ENCODE data around the gene SRPX. TPM values are rescaled to one million over a fixed set of nuclear protein-coding genes. Genes with fewer than 3 reads are reported as not detected.

SRPX gene, protein sequence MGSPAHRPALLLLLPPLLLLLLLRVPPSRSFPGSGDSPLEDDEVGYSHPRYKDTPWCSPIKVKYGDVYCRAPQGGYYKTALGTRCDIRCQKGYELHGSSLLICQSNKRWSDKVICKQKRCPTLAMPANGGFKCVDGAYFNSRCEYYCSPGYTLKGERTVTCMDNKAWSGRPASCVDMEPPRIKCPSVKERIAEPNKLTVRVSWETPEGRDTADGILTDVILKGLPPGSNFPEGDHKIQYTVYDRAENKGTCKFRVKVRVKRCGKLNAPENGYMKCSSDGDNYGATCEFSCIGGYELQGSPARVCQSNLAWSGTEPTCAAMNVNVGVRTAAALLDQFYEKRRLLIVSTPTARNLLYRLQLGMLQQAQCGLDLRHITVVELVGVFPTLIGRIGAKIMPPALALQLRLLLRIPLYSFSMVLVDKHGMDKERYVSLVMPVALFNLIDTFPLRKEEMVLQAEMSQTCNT
- total RNA-seq = 14.0 and 20.6 TPM in 2 replicates

DNA sequence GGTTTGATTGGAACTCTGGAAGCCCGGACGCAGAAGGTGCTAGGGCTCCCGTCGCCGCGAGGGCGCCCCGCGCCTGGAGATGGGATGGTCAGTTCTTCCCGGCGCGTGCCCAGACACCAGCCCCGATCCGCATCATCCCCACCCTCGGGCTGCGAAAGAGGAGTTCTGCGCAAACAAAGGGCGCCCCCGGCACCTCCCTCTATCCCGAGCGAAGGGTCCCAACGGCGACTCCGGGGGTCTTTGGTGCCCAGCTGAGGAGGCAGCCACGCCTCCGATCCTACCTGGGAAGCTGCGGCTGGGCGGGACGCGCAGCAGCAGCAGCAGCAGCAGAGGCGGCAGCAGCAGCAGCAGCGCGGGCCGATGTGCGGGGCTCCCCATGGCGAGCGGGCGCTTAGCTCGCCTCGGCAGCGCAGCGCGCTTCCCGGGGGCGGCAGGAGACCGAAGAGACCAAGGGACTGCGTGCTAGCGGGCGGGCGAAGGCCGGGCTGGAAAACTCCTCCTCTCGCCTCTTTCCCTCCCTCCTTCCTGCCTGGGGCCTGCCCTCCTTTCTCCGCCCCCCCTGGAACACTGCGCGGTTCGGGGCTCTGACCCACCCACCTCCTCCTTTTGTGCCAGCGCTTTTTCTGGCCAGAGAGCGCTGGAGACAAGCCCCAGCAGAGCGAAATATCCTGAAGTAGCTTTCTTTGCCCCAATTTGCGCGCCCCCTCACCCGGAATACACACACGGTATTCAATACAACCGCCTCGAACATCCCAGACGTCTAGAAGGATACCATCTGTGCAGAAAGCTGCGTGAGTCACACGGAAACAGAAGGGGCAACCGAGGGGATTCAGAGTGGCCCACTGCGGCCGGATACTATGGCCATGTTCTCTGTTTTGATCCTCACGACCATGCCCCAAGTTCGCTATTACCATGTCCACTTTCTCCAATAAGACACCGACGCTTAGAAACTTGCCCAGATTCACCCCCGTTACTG lies at the start of gene SRPX:
SRPX (minus strand) TSS at position 457 of the 976 bp plus-strand sequence; CDS start at position 378, 79 bp downstream.
- Histone ChIP-seq H3K4me3 (ENCODE audit: low read depth, low read length) (peak within 1 kb of the TSS; percentile 46), H3K27me3 (ENCODE audit: control insufficient read depth, insufficient read depth, low read length) (no peaks in the 10 kb centered on the region), H3K36me3 (ENCODE audit: control insufficient read depth, insufficient read depth, low read length) (no peaks in the 10 kb centered on the region)
- DNase-seq (ENCODE audit: low read depth) = no peak
- no peak for TF ChIP-seq CTCF (IDR thresholded peaks at IDR 0.05; ENCODE audit: insufficient read depth, low read length, poor library complexity, severe bottlenecking)

DNA sequence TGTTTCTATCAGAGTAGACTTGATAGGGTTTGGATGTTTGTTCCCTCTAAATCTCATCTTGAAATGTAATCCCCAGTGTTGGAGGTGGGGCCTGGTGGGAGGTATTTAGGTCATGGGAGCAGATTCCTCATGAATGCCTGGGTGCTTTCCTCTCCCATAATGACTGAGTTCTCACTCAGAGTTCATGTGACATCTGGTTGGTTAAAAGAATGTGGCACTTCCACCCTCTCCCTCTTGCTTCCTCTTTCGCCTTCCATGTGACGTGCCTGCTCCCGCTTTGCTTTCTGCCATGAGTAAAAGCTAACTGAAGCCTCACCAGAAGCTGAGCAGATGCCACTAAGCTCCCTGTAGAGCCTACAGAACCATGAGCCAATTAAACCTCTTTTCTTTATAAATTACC lies 47.3 kb upstream of the SRPX start:
- DNase-seq (ENCODE audit: low read depth) = no peak
- H3K27me3 ChIP-seq (ENCODE audit: control insufficient read depth, insufficient read depth, low read length) = no peaks in the 10 kb centered on the region
- no peak for TF ChIP-seq CTCF (IDR thresholded peaks at IDR 0.05; ENCODE audit: insufficient read depth, low read length, poor library complexity, severe bottlenecking)
- no peaks in the 10 kb centered on the region for H3K36me3 ChIP-seq (ENCODE audit: control insufficient read depth, insufficient read depth, low read length)
- H3K4me3 ChIP-seq (ENCODE audit: low read depth, low read length) = no peak overlapping the region

GRCh38 chrX:38262715-38263620 lies 42.3 kb upstream of the SRPX start:
- no peaks in the 10 kb centered on the region for H3K36me3 ChIP-seq (ENCODE audit: control insufficient read depth, insufficient read depth, low read length)
- TF ChIP-seq CTCF (IDR thresholded peaks at IDR 0.05; ENCODE audit: insufficient read depth, low read length, poor library complexity, severe bottlenecking) = no peak
- H3K4me3 ChIP-seq (ENCODE audit: low read depth, low read length) = no peak overlapping the region
- no peak for DNase-seq (ENCODE audit: low read depth)
- no peaks in the 10 kb centered on the region for H3K27me3 ChIP-seq (ENCODE audit: control insufficient read depth, insufficient read depth, low read length)

DNA sequence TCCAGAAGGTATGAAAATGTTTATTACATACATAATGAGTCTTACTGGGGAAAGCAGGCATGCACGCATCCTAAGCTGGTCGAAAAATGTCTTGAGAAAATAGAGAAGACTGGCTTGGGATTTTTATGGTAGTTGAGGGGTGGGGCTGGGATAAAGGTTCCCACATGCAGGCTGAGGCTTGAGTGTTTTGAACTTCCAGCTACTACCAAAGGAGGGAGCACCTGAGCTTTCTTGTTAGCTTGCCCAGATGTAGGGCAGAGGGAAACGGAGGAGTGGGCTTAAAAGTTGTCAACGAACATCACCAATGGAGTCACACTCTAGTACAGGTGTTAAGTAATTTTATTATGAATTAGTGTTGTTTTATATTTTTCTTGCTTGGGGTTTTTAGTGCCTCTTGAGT lies 39.6 kb upstream of the SRPX start:
- DNase-seq (ENCODE audit: low read depth) = no peak
- peak; percentile 29 for TF ChIP-seq CTCF (IDR thresholded peaks at IDR 0.05; ENCODE audit: insufficient read depth, low read length, poor library complexity, severe bottlenecking)
- no peak overlapping the region for H3K4me3 ChIP-seq (ENCODE audit: low read depth, low read length)
- no peaks in the 10 kb centered on the region for H3K36me3 ChIP-seq (ENCODE audit: control insufficient read depth, insufficient read depth, low read length)
- no peaks in the 10 kb centered on the region for H3K27me3 ChIP-seq (ENCODE audit: control insufficient read depth, insufficient read depth, low read length)

DNA sequence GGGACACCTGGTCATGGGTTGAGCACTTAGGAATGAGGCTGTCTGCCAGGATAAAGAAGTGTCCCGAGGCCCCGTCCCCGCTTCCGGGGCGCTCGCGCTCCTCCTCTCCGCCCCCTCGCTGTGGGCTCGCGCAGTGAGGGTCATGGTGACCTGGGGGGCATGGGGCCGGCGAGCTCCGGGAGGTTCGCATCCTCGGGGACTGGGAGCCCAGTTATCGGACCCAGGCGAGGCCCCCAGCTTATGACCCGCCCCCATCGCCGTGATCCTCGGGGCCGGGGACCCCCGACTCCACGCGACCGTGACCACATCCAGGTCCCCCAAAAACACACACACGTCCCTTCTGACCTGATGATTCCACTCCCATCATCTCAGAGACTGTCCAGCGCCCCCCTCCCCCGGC lies 35.3 kb upstream of the SRPX start:
- no peaks in the 10 kb centered on the region for H3K27me3 ChIP-seq (ENCODE audit: control insufficient read depth, insufficient read depth, low read length)
- no peak for DNase-seq (ENCODE audit: low read depth)
- TF ChIP-seq CTCF (IDR thresholded peaks at IDR 0.05; ENCODE audit: insufficient read depth, low read length, poor library complexity, severe bottlenecking) = no peak

More for the DNA sequence above, 35.3 kb upstream of the SRPX start:
- no peaks in the 10 kb centered on the region for H3K36me3 ChIP-seq (ENCODE audit: control insufficient read depth, insufficient read depth, low read length)
- no peak overlapping the region for H3K4me3 ChIP-seq (ENCODE audit: low read depth, low read length)
